Measurements from ENCODE around the gene ENOX2. TPM values are rescaled to one million over a fixed set of nuclear protein-coding genes. Genes with fewer than 3 reads are reported as not detected.

The ENOX2 gene
- total RNA-seq, 1 donor from 2014 or later: 12.2 TPM

- Histone ChIP-seq H3K27ac (no peak overlapping the region), H3K36me3 (no peaks in the 10 kb centered on the region), H3K27me3 (no peaks in the 10 kb centered on the region), H3K4me1 (no peaks in the 10 kb centered on the region), H3K4me3 (no peak overlapping the region), H3K9me3 (no peaks in the 10 kb centered on the region)
- no peak for DNase-seq
- intact Hi-C loops (cut with DNase I): no loop called here
- no peak for TF ChIP-seq CTCF (IDR thresholded peaks at IDR 0.05)
- no peak for ATAC-seq
Observed at GRCh38 chrX:130645955-130646583, 256.9 kb downstream of the ENOX2 start.

- Histone ChIP-seq H3K27ac (no peak overlapping the region), H3K9me3 (no peaks in the 10 kb centered on the region), H3K4me3 (no peak overlapping the region), H3K4me1 (no peaks in the 10 kb centered on the region), H3K36me3 (no peaks in the 10 kb centered on the region), H3K27me3 (no peaks in the 10 kb centered on the region)
- ATAC-seq: no peak
- no peak for TF ChIP-seq CTCF (IDR thresholded peaks at IDR 0.05)
- intact Hi-C loops (cut with DNase I): no loop called here
- DNase-seq: no peak
Observed at GRCh38 chrX:130637591-130637990, 265.4 kb downstream of the ENOX2 start.

GRCh38 chrX:130636277-130636676 is 266.7 kb downstream of the ENOX2 start:
- no peak for DNase-seq
- Histone ChIP-seq H3K27ac (no peak overlapping the region), H3K4me1 (no peaks in the 10 kb centered on the region), H3K9me3 (no peaks in the 10 kb centered on the region), H3K27me3 (no peaks in the 10 kb centered on the region), H3K36me3 (no peaks in the 10 kb centered on the region), H3K4me3 (no peak overlapping the region)
- no peak for TF ChIP-seq CTCF (IDR thresholded peaks at IDR 0.05)
- intact Hi-C loops (cut with DNase I): no loop called here
- ATAC-seq: no peak

GRCh38 chrX:130631011-130631410 is 272.0 kb downstream of the ENOX2 start:
- no peak for TF ChIP-seq CTCF (IDR thresholded peaks at IDR 0.05)

GRCh38 chrX:130628516-130628915 is 274.5 kb downstream of the ENOX2 start:
- no peak for TF ChIP-seq CTCF (IDR thresholded peaks at IDR 0.05)
- Histone ChIP-seq H3K4me3 (no peak overlapping the region), H3K4me1 (no peaks in the 10 kb centered on the region), H3K27ac (no peak overlapping the region), H3K27me3 (no peaks in the 10 kb centered on the region), H3K9me3 (no peaks in the 10 kb centered on the region), H3K36me3 (no peaks in the 10 kb centered on the region)
- ATAC-seq (no peak), DNase-seq (no peak)
- intact Hi-C loops (cut with DNase I): no loop called here

More at GRCh38 chrX:130631011-130631410, 272.0 kb downstream of the ENOX2 start:
- intact Hi-C loops (cut with DNase I): no loop called here
- no peak for DNase-seq
- Histone ChIP-seq H3K4me3 (no peak overlapping the region), H3K36me3 (no peaks in the 10 kb centered on the region), H3K9me3 (no peaks in the 10 kb centered on the region), H3K27ac (no peak overlapping the region), H3K27me3 (no peaks in the 10 kb centered on the region), H3K4me1 (no peaks in the 10 kb centered on the region)
- ATAC-seq: no peak

GRCh38 chrX:130626521-130626920 is 276.5 kb downstream of the ENOX2 start:
- Histone ChIP-seq H3K36me3 (no peaks in the 10 kb centered on the region), H3K4me1 (no peaks in the 10 kb centered on the region), H3K9me3 (no peaks in the 10 kb centered on the region), H3K27me3 (no peaks in the 10 kb centered on the region), H3K4me3 (no peak overlapping the region), H3K27ac (no peak overlapping the region)
- ATAC-seq (no peak), DNase-seq (no peak)
- intact Hi-C loops (cut with DNase I): no loop called here
- no peak for TF ChIP-seq CTCF (IDR thresholded peaks at IDR 0.05)
